ENCODE measurements around the gene GNB1.
A peak's percentile ranks its signal among the peaks of the same experiment; 100 is the strongest.

The GNB1 gene

DNA sequence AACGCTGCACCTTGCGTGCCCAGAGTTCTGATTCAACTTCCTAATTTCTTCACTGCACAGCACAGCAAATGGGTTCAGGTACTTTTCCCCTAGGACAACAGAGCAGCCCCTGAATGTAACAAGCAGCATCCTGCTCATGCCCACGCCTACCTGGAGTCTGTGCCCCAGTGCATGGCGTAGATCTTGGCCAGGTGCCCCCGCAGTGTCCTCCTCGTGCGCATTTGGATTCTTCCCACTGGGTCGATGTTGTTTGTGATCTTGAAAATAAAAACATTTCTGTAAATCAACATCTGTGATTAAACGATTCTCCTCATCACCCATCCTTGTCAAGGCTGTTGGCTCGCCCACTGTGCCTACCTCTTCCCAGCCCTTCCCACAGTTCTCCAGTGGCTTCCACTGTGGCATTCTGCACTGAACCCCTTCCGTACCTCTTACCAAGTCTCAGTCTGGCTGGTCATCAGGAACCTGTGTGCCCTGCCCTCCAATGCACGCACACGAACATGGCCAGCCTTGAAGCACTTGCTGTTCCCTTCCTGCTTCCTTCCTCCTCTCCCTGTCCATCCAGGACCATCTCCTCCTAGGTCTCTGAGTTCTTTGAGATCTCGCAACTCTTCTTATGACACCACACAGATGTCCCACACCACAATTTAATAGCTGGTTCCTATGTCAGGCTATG is 75.1 kb downstream of the GNB1 start:
- no peak for DNase-seq

DNA sequence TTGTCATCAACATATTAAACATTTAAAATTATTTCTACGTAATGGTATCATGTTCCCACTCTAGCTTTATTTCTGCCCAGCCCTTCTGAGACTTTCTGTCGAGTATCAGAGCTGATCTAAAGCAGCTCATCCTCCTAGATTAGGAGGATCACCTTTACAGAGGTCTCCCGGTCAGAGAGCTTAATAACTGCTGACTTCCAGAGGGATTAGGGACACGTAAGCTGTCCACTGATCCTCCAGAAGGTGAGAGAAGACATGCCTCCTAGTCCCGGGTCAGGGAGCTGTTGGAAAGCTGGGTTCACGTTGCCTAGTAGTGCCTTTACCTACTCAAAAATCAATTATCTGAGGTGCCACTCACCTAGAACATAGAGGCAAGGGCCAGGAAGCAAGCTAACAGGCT is 81.4 kb downstream of the GNB1 start:
- no peak for DNase-seq

DNA sequence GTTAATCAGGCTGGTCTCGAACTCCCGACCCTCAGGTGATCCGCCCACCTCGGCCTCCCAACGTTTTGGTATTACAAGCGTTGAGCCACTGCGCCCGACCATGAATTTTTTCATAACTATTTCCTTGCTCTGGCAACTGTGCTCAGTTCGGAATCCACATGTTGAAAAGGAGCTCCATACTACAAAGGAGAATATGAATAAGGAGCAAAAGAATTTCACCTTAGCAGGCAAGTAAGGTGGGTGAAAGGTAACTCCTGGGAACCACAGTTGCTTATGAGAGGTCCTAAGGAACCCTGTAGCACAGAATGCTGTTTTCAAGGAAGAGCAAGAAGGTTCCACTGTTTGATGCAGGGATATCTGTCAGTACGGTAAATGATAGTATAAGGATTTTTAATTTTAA is 82.7 kb downstream of the GNB1 start:
- no peak for DNase-seq

GRCh38 chr1:1806890-1807289 is 84.0 kb downstream of the GNB1 start:
- DNase-seq, result no peak

DNA sequence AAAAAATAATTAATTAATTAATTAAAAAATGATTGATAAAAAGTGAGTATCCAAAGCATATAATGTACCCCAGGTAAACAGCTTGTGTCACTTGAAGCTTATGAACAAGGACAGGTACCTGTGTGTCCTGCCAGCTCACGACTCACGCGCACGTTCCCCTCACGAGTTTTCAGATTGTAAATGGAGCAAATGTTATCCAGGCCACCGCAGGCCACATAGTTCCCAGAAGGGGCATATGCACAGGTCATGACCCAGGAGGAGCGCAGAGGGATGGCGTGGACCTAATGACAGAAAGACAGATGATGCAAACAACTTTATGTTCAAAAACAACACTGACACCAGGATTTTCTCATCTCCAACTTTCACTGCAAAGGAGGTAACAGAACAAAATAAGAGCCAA is 86.6 kb downstream of the GNB1 start:
- no peak for DNase-seq

DNA sequence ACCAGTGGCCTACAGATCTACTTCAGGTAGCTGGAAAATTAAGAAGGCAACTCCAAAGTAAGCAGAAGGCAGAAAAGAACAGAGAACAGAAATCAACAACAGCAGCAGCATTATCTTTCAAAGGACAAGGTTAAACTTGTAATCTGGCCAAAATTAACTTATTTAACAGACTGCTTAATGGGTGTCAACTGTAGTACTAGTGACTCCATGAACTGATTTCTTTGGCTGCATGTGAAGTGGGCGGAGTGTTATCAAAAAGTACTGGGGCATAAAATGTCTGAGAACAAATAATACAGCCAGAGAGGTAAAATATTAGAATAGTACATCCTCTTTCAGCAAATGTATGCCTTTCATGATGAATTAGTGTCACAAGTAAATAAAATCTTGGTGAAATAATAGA is 88.0 kb downstream of the GNB1 start:
- no peak for DNase-seq

DNA sequence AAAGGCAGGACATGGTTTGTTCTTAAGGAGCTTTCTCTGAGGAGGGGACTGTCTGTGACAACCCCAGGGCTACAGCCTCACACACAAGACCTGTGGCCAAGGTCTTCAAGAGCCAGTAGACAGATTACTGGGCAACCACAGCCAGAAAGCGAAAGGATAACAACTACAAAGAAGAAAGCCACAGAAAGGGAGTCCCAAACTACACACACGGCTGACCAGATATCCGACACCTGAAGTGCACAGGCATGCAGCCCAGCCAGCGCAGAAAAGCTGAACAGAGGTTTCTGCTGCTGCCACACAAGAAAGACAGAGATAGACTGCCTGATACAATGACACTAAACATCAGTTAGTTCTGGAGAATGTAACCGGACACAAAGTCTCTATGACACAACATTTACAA is 91.2 kb downstream of the GNB1 start:
- no peak for DNase-seq

DNA sequence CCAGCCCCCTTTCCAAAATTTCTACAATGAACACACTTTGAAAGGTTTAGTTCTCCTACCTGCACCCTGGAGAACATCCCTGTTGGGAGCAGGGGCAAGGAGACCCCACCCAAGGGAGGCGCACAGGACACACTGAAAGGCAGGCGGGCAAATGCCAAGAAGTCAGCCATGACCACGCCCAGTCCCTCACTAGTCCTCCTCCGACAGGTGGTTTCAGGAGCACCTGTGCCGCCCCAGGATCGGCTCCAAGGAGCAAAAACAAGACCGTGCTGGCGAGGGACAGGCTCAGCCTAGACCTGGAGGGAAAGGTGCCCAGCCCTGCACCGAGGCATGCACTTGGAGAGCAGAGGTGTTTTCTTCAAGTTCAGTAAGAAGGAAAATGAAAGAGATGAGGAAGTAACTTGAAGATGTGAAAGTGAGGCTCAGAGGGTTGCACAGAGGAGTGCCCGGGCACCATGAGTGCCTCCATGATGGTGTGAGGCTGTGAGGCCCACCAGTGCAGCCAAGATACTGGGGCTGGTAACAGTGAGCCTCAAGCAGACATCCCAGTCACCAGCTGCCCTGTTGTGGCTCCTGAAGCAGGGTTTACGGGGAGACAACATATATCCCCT is 93.1 kb downstream of the GNB1 start:
- no peak for DNase-seq

DNA sequence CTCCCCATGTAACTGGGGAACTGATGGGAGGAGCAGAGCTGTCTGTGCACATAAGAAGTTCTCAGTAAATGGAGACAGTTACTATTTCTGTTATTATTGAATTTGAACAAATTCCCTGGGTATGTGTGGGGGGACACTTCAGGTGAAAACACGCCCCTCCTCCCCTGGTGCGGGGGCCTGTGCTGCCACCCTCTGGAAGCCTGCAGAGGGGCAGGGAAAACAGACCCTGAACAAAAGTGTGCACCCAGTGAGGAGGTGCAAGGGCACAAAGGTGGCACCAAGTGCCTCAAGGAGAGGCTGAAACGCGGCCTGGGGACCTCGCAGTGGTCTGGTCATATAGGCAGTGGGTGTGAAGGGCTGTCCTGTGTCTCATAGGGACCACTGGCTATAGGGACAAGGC is 94.4 kb downstream of the GNB1 start:
- no peak for DNase-seq

- DNase-seq, result no peak
Measured at GRCh38 chr1:1794999-1795398, 95.9 kb downstream of the GNB1 start.

GRCh38 chr1:1793481-1794244 is 97.2 kb downstream of the GNB1 start:
- DNase-seq, result no peak

- no peak for DNase-seq
Measured at GRCh38 chr1:1788646-1789431, 102.0 kb downstream of the GNB1 start.

GRCh38 chr1:1788136-1788535 is 102.8 kb downstream of the GNB1 start:
- DNase-seq, result no peak

DNA sequence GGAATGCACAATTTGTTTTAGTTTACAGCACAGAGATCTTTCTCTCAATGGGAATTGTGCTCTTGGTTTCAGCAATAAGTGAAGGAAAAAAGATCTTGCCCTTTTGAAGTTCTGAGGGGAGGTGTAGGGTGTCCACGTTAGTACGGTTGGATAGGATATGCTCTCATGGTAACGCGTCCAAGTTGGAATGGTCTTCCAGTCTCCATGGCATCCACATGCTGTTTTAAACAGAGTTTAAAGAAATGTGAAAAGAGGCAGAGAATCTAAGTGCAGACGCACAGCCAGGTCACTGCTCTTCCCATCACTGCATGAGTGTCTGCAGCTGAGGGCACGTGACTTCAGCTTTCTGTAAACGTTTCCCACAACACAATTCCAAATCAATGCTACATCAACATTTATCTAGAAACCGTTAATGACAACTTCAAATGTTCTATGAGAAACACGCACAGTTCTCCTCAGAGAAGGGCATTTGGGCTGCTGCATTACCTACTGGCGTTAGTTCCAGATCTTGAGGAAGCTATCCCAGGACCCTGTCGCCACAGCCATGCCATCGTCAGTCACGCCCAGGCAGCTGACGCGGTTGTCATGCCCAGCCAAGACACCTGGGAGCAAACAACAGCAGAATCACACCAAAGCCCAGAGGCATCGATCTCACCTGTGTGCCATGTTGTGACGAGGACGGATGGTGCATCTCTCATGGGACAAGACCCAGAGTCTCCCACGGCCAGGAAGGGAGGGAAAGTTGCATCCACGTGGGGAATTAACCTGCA is 103.9 kb downstream of the GNB1 start:
- no peak for DNase-seq

DNA sequence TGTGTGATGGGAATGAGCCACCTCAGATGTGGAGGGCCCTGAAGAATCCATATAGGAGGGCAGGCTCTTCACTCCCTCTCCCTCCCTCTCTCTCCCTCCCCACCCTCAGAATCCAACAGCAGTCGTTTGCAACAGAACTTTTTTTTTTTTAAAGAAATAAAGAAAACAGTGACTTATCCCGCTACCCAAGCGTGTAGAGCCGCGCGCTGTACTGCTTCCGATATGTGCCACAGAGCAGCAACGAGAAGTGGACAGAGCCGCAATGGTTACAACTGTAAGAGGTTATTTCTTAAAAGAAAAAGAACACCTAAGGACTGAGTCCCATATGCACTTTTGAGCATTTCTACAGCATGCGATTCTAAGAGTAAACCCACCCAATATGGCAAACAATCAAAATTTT is 105.2 kb downstream of the GNB1 start:
- no peak for DNase-seq

- DNase-seq, result no peak
Measured at GRCh38 chr1:1784933-1785332, 106.0 kb downstream of the GNB1 start.

GRCh38 chr1:1783320-1783719 is 107.6 kb downstream of the GNB1 start:
- no peak for DNase-seq

- DNase-seq, result peak; percentile 40
Measured at GRCh38 chr1:1782399-1783221, 108.3 kb downstream of the GNB1 start.

DNA sequence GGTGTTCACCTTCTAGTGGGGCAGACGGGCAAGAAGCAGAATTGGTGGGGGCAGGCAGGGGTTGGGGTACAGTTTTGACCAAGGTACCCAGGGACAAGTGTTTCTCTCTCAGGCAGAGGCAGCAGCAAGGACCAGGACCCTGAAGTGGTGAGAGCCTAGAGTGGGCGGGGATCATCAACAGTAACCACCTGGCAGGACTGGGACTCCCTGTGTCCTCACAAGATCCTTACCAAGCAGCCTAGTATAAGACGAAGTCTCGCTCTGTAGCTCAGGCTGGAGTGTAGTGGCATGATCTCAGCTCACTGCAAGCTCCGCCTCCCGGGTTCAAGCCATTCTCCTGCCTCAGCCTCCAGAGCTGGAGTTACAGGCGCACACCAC is 109.4 kb downstream of the GNB1 start:
- no peak for DNase-seq

DNA sequence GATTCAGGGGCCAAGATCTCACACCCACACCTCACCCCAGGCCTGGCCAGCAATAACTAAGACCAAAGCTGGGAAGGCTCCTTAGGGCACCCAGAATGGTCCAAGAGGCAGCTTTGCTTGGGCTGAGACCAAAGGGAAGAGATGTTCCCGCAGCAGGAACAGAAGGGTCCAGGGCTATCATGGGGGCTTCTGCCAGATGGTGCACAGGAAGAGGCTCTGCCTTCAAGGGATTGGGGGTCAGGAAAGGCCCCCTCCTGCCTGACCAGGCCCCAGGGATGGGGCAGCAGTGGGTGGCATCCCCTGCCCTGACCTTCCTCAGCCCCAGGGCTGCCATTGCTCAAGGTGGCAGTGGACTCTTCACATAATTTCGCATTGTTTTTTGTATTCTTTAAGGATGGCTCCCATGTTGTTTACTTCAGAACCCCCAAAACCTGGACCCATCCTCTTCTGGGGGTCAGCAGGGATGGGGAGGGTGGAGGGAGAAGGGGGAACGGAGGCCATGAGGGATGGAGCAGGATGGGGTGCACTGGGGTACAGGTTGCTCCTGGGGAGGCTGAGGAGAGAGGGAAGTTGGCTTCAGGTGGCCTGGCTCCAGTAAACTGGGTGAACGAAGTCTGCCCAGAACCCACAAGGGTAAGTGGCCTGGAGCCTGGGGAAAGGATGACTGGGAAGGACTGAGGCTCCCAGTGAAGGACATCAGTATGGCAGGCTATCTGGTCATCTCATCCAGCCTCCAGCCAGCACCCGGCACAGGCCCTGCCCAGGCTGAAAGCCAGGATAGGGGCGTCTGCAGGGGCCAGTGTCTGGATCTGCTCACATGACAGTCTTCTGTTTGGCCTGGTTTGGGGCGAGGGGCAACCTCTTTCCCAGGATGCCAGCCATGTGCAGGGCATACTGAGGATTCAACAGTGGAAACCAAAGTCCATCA is 110.0 kb downstream of the GNB1 start:
- no peak for DNase-seq

Measured in retina (tissue), 1 donor.